SH-SY5Y (cell line): ENCODE data around the gene GEN1.

Experiments
- GATA2 ChIP-seq: IDR thresholded peaks from 2 replicates; pipeline ENCODE4 v1.6.1; 2011; ENCODE audit warnings: mild to moderate bottlenecking, low read depth, low read length
- GATA3 ChIP-seq: IDR thresholded peaks from 2 replicates; pipeline ENCODE4 v1.6.1; 2011; ENCODE audit warnings: low read depth, mild to moderate bottlenecking, low read length, moderate library complexity

- TF ChIP-seq GATA2 (no peak), GATA3 (no peak)
These were observed 62.7 kb downstream of the GEN1 start, which contains the start of gene MSGN1 for GRCh38 chr2:17816396-17817245.
